Activated CD4-positive, CD25-positive, alpha-beta regulatory T cell treated with anti-CD3 and anti-CD28 coated beads, Interleukin-2, amount 50 U/mL, for 16 hours (primary cell): ENCODE measurements around the gene IKZF1.

Source experiments
- DNase-seq: peaks from one replicate; pipeline ENCODE4 v3.0.0-alpha.2; 2020; ENCODE audit warnings: low read depth, low spot score

IKZF1 gene

DNA sequence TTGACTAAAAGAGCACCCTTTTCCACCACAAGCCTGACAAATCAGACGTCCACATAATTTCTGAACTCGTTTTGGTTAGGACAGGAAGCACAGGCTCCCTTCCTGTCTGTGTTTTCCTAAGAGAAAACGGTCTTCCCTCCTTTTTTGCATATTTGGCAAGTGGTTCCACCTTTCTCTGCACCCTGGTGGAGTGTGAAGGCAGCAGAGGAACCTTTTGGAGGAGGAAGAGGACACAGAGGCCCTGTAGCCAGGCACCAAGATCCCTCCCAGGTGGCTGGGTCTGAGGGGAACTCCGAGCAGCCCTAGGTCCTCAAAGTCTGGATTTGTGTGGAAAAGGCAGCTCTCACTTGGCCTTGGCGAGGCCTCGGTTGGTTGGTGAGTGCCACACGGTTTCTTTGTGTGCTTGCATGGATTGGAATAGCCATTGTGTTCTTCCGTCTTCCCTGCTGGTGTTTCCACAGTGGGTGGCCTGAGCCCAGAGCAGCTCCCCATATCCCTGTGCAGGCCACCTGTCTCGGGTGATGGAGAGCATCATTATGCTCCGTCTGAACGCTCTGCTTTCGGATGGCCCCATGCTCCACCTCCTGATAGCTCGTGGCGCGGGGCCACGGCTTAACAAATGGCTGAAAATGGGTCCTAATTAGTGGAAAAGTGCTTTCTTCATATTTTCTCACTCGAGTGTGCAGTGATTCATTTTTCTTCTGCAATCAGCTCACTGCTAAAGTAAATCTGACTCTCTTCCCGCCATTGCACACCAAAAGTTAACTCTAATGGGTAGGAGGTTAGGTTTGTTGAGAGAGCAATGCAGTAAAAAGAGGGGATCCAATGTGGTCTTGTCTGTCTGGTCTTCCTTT lies 4.2 kb downstream of the IKZF1 start:
- DNase-seq: no peak

DNA sequence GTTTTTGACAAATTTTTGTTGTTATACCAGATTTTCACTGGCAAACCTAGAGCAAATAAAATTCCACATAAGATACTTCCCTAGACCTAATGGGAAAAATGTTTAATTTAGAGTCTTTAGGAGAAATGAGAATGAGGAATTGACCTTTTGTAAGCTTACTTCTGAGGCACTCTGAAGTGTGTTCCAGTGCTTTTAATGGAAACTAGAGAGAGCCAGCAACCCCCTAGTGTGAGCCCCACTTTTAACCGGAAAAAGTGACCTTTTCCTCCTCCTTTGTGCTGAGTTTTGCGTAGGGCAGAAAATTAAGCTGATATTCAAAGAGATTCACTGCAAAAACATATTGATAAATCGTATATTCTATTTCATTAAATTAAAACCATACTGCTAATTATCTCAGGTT lies 5.2 kb downstream of the IKZF1 start:
- DNase-seq: no peak

DNA sequence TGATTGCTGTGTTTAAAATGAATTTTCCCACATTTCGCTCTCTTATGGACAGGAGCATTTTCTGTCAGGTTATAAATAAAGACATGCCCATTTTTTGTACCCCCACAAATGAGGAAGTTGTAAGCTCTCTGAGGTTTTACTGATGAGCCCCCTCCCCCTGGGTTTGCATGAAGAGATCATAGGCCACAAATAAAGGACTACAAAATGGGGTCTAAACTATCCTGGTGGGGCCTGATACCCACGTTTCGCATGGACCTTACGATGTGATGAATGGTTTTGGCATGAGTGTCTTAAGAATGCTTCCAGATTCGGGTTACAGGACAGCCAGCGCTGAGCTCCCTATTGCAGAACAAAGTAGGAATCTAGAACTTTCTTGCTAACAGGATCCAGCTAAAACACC lies 5.8 kb downstream of the IKZF1 start:
- DNase-seq: no peak

DNA sequence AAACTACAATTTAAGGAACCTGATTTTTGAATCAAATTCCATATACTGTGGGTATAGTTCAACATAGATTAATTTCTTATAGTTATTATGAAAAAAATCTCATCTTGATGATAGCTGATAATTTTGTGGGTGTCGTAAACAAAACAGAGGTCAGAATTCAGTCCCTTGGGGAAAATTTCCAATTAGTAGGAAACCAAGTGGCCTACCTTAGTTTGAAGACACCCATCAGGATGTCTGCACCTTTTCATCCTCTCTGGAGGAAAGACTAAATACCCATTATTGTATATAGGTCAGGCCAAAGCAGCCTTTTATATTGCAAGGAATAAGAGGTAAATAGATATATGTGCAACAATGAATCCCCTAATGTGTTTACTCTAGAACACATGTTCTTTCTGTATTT lies 6.4 kb downstream of the IKZF1 start:
- DNase-seq: no peak

DNA sequence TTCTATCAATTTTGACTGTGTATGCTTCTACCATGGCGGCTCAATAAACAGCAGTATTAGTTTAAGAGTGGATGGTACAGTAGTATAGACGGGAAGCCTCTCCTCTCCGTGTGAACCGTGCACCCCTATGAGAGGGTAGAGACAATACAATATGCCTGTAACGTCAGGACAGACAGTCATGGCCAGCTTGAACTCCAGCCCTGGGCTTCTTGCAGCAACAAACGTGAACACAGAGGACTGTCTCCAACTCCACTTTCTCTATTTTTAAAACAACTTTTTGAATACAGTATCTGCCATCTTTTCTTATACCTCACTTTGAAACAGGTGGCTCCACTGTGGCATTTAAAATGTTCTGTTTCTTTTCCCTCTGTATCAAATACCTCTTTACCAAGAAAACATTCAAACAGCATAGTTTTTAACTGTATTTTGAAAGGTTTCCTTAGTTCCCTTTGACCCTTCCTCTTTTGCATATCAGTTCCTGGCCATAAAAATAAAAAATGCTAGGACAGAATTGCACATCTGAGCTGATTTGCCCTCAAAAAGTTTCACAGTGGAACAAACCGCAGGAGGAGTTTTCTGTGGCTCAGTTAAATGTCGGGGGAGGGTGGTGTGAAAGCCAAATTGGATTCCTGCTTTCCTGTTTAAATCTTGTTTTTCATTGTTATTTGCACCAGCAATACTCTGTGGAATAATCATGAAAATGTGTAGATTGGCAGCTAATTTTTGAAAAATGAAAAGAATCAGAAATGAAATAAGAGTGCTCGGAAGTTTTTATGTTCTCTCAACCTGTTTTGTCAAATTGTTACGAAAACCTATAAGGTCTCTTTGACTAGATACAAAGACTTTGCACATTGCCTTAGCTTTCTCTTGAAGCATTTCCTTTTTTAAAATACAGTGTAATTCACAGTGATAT lies 8.0 kb downstream of the IKZF1 start:
- DNase-seq: no peak

DNA sequence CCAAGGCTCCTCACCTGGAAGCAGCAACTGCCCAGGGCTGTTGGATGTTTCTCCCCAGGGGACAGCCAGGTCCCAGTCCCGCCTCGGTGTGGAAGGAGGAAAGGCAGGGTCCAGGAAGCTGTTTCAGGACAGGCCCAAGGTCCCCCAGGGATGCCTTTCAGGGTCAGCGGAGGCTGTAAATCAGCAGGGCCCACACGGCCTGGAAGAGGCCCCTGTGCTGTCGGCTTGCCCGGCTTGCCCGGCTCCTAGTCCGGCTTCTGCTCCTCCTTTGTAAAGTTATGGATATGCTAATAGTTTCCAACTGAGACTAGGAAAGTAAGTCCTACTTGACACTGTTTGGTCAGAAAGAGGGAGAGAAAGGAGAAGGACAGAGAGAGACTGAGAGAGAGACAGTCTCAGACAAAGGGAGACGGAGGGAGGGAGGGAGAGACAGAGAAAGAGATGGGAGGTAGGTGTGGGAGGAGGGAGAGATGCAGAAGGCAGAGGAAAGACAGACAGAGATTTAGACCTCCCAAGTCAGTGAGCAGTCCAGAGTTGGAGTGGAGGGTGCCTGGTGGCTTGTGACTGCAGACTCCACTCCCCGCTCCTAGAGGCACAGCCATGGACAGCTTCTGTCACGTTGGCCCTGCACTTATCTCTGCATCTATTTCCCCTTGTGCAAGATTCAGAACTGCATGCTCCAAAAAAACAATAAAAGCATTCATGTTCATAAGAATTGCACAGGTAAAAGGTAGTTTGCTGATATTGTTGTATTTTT lies 10.5 kb downstream of the IKZF1 start:
- no peak for DNase-seq

DNA sequence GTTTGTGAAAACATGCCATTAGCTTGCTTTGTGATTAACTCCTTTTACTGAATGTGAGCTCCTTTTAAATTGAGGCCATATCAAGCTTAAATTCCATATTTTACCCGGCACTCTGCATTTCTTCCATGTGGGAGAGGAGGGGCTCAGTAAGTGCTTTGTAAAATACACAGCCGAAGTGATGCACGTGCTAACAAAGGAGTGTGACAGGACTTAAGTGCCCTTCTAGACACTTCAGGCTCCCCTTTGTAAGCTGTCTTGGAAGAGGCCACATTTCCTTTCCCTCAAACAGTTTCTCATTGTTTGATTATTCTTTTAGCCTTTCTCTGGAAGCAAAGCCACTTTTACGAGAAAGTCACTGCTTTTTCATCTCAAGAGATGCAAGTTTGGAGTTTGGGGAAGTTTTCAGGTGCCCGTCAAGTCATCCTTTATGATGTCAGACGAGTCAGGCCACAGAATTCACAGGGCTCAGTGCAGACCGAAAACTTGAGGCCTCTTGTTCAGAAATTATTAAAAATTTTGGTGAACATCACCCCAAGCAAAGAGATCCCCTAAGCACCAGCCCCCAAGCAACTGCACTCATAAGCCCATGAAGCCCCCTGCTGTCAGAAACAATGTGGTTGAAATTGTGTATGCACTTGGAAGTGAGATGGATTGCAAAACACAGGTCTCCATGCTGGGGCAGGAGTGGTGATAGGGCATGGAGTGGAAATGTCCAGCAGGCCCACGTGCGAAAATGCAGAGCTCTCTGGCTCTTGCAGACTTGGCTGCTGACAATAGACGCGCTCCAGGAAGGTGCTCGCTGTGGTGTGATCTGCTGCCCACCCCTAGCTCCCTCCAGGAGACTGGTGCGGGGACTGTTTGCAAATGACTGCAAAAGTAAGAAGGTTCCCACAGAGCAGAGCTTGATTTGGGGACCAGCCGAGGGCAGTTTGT lies 11.5 kb downstream of the IKZF1 start:
- DNase-seq: no peak

DNA sequence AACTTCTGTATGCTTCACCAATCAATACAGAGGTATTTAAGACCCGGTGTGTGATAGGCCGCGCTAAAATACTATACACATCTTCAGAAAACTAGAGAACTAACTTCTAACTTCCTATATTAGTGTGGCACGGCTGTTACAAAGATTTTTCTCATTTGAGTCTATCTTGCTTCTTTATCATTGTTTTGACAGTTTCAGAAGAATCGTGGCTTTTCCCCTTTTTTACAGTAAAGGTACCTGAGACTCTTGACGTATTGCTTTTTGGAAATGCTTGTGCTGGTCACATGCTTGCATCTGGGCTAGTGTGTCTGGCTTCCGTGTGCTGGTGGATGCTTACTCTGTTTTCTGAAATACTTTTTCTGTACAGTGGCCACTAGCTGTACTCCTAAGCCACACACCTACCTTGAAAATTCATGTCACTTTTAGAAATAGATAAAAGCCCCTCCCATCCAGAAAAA lies 12.7 kb downstream of the IKZF1 start:
- no peak for DNase-seq

DNA sequence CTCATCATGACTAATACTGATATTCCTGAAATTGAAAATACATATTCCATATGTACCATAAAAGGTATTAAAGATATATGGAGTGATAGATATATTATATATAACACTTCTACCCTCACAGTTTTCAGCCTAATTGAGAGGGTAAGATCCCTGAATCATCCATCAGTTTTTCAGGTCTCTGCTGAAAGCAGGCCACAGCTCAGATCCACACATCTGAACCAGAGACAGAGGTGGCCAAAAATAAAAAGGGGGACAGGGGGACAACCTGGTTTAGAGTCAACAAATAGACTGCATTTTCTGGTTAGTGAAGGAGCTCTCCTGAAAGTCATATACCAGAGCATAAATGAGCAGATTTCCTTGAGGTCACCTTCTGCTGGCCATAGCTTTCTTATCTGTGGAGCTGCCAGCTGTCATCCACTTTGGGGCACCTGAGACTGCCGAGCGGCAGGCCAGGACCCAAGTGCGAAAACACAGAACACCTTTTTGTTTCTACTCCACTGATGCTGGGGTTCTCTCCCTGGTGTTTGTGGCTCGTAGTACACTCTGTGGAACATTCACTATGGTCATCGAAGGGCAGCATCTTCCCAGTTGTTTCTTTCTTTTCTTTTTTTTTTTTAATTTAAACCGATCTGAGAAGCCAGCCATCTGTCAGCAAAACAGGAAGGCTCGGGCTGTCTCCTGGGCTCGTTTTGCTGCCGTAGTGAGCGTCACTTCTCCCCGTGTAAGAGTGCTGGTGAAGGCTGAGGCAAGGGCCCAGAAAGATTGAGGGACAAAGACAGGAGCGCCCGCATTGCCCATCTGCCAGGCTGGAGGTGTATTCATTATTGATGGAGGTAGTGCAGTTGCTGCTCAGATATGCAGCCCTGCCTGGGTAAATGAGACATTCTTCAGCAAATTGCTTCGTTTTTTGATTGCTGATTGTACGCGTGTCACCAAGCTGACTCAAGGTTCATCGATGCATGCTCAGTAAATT lies 13.5 kb downstream of the IKZF1 start:
- no peak for DNase-seq

DNA sequence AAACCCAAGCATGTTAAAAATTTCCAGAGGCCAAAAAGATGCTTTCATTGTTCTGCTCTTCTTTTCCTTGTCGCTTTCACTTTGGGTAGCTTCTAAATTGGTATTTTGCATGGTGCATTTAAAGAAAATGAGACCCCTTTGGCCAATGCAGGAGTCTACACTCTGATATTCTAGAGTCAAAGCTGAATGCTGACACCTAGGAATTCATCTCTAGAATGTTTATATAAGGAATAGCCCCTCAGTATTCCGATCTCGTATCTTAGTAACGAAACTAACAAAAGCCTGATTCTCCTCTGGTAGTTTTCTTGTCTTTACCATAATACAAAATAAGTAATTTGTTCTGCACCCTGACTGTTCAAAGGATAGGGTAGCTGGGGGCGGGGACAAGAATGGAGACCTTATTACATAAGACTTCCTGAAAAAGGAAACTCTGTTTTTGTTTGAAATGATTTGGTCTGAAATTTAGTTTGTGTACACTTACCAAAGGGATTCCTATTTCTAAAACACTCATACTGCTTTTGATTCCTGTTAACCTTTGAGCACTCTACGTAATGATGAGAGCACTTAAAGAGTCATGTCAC lies 17.1 kb downstream of the IKZF1 start:
- no peak for DNase-seq

DNA sequence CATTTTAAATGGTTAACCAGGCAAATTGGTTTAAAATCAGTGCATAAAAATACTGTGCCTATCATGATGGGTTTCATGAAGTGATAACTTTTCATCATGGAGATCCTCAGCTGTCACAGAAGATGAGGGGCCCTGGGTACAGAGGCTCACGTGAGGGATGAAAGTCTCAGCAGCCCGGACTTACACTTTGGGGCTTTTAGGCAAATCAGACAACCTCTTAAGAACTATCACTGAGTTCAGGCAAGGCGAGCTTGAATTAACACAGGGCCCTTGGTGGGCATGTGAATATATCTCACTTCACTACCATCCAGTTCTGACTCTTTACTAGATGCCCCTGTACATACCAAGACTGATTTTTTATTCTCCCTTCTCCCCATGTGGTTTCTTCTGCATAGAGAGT lies 19.6 kb downstream of the IKZF1 start:
- no peak for DNase-seq

DNA sequence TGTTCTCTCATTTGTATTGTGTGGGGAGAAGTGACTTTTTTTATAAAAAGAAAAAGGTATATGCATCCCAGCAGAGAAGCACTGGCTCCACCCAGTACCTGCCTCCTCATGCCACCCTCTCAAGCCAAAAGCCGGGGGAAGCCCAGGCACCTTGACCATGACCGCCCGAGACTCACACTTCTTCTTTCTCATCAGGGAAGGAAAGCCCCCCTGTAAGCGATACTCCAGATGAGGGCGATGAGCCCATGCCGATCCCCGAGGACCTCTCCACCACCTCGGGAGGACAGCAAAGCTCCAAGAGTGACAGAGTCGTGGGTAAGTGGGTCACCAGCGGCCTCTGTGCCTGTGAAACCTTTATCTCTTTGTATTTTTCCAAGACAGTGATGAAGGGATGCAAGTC lies 22.9 kb downstream of the IKZF1 start:
- no peak for DNase-seq

DNA sequence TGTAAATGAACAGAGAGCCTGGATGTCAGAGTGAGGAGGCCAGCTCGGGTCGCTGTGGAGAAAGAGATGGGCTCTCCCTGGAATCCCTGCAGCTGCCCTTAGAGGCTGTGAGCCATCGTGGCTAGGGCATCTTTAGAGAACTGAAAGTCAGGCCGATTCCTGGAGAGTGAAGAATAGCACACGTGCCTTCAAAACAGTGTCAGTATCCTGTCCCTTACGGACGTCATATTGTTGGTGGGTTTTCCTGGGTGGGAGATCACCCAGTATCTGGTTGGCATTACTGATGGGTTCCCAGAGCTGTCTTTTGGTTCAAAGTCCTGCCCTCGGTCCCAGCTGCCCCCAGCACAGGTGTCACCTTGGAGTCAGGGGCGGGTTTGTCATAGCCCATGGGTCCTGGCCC lies 25.3 kb downstream of the IKZF1 start:
- DNase-seq: no peak

DNA sequence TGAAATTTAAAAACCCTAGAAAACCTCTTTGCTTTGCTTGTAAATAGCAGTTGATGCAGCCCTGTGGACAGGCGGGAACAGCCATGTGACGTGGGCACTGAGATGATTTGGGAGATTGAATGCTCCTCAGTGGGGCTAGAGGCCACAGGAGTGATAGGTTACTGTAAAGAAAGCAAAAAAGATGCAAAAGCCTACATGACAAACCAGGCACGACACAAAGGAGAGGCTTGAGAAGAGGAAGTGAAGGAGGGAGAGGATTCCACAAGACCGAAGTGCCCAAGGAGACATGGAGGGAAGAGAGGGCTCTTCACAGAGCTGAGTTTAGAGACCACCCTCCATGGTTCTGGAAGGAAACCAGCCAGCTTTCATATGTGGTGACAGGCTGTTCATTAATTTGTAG lies 25.7 kb downstream of the IKZF1 start:
- no peak for DNase-seq

DNA sequence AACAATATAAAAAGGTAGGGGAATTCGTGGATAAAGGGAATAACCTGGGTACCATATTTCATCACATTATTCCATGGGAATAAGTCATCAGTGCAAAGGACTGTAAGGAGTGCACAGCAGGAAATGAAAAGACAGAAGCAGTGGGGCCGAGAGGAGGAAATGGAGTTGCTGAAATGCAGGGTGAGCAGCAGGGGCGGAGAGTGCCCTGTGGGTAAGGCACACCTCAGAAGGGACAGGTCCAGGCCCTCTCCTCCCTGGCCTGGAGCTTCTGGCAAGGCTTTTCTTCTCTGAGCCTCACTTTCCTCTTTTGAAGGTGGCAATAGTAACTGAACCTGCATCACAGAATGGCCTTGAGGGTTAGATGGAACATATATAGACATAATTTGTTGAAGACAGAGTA lies 26.2 kb downstream of the IKZF1 start:
- DNase-seq: no peak

DNA sequence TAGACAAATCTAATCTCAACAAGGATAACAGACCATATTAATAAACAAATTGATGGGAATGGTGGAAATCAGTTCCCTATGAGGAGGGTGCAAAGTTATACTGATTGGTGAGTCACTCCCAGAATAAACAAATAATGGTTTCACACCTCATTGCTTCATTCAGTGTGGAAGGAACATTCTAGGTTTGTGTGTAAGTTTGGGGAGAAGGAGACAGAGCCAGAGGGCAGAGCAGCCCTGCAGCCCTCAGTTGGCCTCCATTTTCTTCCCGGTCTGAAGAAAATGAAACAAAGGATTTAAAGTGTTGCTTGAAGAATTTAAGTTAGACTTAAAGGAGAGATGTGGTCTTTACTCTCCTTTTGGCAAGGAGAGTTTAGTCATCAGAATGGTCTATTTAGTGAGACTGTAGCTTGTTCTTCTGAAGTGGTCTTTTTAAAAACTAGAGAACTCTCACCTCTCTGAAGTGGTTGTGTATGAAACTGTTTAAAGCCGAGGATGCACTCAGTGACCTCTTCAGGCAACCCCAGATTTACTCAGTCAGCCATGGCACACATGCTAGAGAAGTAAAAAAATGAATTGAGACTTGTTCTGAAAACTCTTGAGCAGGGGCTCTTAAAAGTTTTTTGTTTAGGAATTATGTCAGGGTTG lies 27.2 kb downstream of the IKZF1 start:
- no peak for DNase-seq

DNA sequence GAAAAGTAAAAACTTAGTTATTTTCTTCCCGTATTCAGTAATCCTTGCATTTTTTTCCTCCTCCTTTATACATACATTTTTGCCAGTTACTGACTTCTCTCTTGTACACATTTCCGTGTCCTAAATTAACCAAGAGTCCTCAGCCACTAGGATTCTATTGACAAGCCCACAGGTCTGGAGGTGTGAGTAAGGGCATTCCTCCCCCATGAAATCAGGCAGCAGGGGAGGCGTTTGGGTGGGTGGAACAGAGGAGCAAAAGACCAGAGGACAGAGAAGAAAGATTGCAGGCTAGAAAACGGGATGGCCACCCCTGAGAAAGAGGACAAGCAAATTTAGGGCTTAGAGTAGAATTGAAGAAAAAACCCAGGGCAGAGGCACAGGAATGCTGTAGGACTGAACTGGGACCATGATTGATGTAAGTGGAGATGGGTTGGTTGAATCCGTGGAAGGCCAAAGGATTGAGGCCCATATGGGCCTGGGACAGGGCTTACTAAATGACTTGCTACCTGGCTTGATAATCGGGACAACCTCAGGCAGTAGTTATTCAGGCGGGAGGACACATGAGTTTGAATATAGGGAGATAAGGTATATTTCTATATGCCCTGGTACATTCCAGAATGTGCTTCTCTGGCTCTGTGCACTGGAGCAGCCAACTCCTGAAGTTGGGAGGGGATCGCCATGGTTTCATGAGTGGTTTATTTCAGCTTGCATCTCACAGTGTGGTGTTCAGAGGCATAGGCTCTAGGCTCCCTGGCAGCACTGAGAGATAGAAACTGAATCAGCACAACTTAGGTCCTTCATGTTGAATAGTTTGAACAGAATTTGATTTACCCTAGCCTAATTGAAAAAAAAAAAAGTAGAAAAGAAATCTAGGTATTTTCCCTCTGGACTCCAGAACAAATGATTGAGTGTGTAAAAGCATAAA lies 28.0 kb downstream of the IKZF1 start:
- DNase-seq: no peak

DNA sequence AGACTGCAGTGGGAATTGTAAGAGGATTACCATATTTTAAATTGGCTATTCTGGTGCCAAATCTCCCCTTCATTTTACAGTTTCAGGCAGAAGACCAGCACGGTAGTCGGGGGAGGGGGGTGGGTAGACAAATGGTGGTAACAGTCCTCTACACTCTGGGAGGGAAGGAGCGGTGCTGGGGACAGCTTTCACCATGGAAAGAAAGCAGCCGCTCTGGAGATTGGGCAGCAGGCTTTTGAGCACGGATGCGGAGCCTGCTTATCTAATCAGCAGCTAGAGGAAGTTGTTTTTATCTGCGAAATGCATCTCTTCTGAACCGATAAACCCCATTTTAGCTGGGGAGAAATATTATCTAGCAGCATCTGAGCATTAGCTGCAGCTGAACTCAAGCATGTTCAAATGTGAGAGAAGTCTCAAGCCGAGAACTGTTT lies 28.7 kb downstream of the IKZF1 start:
- no peak for DNase-seq
